ENCODE results near the gene ATG101.

DNA sequence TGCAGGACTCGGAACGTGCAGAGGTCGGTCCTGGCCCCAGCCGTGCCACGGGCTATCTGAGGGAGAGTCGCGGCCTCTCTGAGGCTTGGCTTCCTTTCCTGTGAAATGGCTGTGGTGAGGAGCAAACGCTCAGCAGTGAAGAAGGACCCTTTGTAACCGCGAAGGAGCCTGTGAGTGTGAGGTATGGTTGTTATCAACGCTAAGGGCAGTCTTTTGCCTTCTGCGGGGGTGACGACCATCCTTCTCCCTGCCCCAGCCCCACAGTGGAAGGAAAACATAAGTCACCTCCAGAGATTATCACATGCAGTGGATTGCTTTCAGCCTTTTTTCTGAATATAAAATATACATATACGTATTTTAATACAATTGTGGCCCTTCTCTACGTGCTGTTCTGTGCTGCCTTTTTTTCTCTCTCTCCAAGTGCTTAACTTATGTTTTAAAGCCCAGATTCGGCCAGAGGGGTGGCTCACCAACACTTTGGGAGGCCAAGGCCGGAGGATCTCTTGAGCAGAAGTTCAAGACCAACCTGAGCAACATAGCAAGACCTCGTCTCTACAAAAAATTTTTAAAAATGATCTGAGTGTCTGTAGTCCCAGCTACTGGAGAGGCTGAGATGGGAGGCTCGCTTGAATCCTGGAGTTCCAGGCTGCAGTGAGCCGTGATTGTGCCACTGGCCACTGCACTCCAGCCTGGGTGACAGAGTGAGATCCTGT is 45.6 kb upstream of the ATG101 start:
- TF ChIP-seq EZH2 (IDR thresholded peaks at IDR 0.05) = no peak
- TF ChIP-seq POLR2AphosphoS5 (IDR thresholded peaks at IDR 0.05; ENCODE audit: borderline replicate concordance, low read depth, low read length) = no peak
